22Rv1 (cell line): ENCODE data around the gene CCDC150.

ENCODE experiments used
- H3K27ac ChIP-seq: fragments of 450-650 bp; 2 replicates; pipeline ENCODE4 v1.5.1; 2017
- ZFX ChIP-seq: fragments of 450-650 bp; IDR thresholded peaks from 2 replicates; pipeline ENCODE4 v1.6.1; 2017; ENCODE audit warnings: antibody characterized with exemption, borderline replicate concordance
- TF ChIP-seq, protein P1 (sequence below): fragments of 450-650 bp; IDR thresholded peaks from 2 replicates; pipeline ENCODE4 v1.5.1; 2017; ENCODE audit warnings: mild to moderate bottlenecking

The CCDC150 gene

DNA sequence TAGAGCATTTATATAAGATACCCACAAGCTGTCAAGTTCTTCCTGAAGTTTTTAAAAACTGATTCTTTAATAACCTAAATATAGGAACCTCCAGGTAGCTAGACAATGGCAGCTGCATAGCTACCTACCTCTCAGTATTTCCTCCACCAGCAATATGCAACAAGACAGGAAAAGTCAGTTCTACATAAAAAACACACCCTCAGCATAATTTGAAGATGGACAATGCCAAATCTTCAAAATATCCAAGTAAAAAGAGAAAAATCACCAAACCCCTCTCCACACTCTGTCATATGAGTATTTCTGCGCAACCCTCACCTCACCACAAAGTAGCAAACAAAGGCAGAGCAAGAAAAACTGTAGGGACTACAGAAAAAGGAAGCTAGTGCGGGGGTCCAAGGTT lies 108.6 kb downstream of the CCDC150 start:
- H3K27ac ChIP-seq, result no peak overlapping the region
- no peak for TF ChIP-seq ZFX
- TF ChIP-seq, protein P1, sequence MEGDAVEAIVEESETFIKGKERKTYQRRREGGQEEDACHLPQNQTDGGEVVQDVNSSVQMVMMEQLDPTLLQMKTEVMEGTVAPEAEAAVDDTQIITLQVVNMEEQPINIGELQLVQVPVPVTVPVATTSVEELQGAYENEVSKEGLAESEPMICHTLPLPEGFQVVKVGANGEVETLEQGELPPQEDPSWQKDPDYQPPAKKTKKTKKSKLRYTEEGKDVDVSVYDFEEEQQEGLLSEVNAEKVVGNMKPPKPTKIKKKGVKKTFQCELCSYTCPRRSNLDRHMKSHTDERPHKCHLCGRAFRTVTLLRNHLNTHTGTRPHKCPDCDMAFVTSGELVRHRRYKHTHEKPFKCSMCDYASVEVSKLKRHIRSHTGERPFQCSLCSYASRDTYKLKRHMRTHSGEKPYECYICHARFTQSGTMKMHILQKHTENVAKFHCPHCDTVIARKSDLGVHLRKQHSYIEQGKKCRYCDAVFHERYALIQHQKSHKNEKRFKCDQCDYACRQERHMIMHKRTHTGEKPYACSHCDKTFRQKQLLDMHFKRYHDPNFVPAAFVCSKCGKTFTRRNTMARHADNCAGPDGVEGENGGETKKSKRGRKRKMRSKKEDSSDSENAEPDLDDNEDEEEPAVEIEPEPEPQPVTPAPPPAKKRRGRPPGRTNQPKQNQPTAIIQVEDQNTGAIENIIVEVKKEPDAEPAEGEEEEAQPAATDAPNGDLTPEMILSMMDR, result no peak

- TF ChIP-seq, protein P1, result no peak
- no peak for TF ChIP-seq ZFX
- H3K27ac ChIP-seq, result no peak overlapping the region
These were observed 110.9 kb downstream of the CCDC150 start for GRCh38 chr2:196750291-196750923.

DNA sequence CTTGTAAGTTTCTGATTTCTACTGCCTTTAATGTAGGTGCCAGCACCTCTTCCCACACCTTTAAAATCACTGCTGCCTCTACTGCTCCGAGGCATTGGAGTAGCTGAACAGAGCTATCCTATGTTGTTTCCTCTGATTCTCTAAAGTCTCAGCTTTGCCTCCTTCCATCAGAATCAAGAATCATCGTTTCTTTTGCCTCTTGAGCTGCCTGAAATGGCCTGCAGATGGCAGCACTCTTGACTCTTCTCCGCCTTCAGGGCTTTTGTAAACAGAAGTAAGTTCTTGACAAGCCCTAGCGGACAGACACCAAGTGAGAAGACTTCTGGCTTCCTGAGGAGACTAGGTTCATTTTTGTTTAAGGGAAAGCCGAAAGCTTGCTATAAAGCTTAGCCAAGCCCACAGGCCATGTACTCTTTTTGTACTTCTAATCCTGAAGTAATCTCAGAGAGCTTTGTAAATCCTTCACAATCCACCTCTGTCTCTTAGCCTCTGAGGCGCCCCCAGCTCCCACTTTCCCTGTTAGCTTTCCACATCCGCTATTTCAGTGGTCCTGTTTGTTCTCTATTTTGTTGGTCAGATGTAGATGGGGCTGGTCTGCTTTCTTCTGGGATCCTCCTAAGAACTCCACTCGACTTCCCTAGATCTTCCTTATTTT lies 111.6 kb downstream of the CCDC150 start:
- TF ChIP-seq, protein P1, result peak; percentile 91
- TF ChIP-seq ZFX, result no peak
- no peak overlapping the region for H3K27ac ChIP-seq

DNA sequence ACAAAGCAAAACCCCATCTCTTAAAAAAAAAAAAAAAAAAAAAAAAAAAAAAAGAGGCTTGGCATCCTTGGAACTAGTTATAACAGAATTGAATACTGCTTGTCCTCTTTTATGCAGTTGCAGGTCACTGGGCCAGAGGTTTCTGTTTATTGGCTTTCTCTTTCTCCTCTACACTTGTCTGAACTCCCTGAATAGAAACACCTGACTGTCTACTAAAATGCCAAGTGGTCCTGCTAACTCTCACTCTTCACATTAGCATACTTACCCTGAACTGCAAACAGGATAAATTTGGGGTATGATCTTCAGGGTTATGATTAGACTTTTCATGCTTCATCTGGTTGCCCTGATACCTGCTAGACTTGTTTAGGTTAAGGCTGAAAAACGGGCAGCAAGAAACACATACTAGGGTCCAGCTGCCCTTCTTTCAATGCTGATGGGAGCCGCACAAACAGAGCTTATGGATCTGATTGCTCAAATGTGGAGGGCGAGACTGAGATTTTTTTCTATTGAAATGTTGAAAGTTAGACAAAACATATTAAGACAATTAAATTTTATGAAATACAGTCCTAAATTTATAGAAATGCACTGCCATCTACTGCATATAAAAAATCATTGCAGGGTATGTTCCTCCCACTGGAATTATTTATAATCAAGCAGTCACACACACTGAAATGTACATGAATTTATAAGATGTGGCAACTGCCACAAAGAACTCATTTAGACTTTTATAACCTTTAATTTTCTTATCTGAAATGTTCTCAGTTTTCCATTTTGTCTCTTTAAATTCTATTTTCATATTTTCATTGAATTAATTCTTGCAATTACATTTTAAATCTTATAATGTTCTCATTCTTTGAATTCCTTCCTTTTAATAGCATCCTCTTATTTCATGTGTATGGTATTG lies 119.2 kb downstream of the CCDC150 start:
- H3K27ac ChIP-seq, result no peak overlapping the region
- no peak for TF ChIP-seq ZFX
- TF ChIP-seq, protein P1, result peak; percentile 43

DNA sequence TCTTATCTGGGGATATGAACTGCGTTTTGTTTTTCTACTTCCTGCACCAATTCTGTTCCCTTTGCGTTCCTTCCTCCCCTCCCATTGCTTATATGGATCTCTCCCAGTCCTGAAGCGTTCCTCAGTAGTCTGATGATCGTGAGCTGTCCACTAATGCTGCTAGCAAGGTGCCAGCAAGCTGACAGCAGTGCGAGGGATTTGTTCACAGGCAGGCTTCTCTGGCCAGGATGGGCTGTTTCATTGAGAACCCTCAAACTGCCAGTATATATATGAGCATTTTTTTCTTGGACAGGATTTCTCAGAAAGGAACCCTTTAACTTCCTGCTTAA lies 119.8 kb downstream of the CCDC150 start:
- TF ChIP-seq ZFX, result no peak
- TF ChIP-seq, protein P1, result no peak
- no peak overlapping the region for H3K27ac ChIP-seq

- H3K27ac ChIP-seq, result no peak overlapping the region
- TF ChIP-seq ZFX, result no peak
- TF ChIP-seq, protein P1, result no peak
These were observed 127.6 kb downstream of the CCDC150 start for GRCh38 chr2:196767101-196767500.
